ENCODE data around the gene NLGN1.

- TF ChIP-seq CTCF (IDR thresholded peaks at IDR 0.05), result no peak
- no peak for TF ChIP-seq EP300 (IDR thresholded peaks at IDR 0.05)
- no peak for TF ChIP-seq POLR2A (IDR thresholded peaks at IDR 0.05)
Measured at GRCh38 chr3:174243171-174243570, 845.6 kb downstream of the NLGN1 start.
